Measurements from ENCODE around the gene ZBTB5.
A peak's percentile ranks its signal among the peaks of the same experiment; 100 is the strongest.

ZBTB5 gene

DNA sequence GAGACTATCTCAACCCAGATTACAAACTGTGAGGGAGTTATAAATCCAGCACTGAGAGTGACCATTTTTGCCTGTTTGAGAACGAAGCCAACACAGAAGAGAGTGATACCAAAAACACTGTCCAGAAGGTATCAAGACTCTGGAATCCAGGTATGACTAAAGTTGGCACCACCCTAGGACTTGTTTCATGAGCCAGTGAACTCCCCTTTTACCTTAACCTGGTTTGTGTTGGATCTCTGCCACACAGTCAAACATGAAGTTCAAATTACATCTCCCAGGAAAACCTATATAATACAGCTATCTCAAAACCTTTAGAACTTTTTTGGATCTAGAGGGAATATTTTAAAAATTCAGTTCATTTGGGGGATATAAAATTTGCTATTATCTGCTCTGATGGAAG is 11.4 kb downstream of the ZBTB5 start:
- H3K4me3 ChIP-seq (ENCODE audit: low read depth, low read length), result no peak overlapping the region
- no peak for DNase-seq
- no peaks in the 10 kb centered on the region; the same call in 1 of the 2 replicates for H3K36me3 ChIP-seq
- no peaks in the 10 kb centered on the region for H3K9me3 ChIP-seq
- peaks cover 8% of the 10 kb centered on the region for H3K4me1 ChIP-seq
- no peaks in the 10 kb centered on the region; the same call in 1 of the 2 replicates for H3K27me3 ChIP-seq
- TF ChIP-seq, protein P1, sequence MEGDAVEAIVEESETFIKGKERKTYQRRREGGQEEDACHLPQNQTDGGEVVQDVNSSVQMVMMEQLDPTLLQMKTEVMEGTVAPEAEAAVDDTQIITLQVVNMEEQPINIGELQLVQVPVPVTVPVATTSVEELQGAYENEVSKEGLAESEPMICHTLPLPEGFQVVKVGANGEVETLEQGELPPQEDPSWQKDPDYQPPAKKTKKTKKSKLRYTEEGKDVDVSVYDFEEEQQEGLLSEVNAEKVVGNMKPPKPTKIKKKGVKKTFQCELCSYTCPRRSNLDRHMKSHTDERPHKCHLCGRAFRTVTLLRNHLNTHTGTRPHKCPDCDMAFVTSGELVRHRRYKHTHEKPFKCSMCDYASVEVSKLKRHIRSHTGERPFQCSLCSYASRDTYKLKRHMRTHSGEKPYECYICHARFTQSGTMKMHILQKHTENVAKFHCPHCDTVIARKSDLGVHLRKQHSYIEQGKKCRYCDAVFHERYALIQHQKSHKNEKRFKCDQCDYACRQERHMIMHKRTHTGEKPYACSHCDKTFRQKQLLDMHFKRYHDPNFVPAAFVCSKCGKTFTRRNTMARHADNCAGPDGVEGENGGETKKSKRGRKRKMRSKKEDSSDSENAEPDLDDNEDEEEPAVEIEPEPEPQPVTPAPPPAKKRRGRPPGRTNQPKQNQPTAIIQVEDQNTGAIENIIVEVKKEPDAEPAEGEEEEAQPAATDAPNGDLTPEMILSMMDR (IDR thresholded peaks at IDR 0.05; ENCODE audit: low read depth, low read length), result no peak

DNA sequence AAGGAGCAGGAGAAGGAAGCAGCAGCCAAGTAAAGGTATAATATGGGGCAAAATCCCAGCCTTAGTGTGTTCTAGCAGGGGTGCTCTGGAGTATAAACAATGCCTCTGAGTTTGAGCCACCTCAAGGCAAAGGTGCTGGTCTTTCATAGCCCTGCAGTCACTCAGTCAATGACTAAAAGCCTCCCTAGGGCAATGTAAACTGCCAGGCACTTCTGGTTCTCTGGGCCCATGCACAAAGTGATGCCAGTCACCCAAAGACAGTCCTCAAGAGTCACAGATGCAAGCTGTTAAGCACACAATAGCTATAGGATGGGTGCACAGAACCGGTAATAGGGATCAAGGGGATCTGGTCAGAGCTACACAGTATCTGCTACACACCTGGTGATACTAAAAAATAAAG is 12.6 kb downstream of the ZBTB5 start:
- DNase-seq, result no peak
- Histone ChIP-seq H3K9me3 (no peaks in the 10 kb centered on the region), H3K4me1 (peaks cover 8% of the 10 kb centered on the region), H3K27me3 (no peaks in the 10 kb centered on the region; the same call in 1 of the 2 replicates), H3K4me3 (ENCODE audit: low read depth, low read length) (no peak overlapping the region), H3K36me3 (peaks cover 8% of the 10 kb centered on the region)
- TF ChIP-seq, protein P1 (IDR thresholded peaks at IDR 0.05; ENCODE audit: low read depth, low read length), result no peak

DNA sequence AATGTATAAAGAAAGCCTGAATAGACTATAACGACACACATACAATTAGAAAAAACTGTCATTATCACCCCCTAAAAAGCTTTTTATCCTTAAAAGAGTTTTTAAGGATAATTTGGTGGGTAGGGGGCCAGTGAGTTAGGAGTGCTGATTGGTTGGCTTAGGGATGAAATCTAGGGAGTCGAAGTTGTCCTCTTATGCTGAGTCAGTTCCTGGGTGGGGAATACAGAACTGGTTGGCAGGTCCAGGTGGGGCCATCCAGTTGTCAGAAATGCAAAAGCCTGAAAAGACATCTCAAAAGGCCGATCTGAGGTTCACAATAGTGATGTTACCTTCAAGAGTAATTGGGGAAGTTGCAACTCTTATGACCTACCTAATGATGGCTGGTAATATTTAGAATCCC is 13.6 kb downstream of the ZBTB5 start:
- TF ChIP-seq, protein P1 (IDR thresholded peaks at IDR 0.05; ENCODE audit: low read depth, low read length), result no peak
- no peak for DNase-seq
- peaks cover 13% of the 10 kb centered on the region for H3K4me1 ChIP-seq

DNA sequence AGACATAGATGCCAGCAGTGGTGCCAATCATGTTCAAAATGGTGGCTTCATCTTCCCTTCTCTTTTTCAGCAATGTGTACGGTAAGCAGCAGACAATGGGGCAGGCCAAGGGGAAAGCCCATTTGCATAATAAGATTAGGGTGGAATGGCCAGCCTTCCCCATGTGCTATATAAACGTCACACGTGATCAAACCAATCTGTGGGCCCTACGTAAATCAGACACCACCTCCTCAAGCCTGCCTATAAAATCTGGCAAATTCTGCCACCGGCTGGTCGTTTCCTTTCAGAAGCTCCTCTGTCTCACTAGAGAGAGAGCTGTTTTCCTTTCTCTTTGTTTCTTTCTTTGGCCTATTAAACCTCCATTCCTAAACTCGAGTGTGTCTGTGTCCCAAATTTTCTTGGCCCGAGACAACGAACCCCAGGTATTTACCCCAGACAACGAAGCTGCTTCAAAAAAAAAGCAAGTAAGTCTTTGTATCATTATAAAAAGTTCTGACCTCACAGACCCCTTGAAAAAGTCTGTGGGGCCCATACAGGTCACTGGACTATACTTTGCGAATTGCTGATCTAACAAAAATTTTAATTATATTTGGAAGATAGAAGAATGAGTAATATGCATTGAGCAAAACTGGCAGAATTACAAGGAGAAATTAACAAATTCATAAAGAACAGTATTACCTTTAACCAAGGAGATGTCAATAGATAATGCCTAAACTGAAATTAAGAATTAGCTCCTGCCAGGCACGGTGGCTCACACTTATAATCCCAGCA is 15.2 kb downstream of the ZBTB5 start:
- Histone ChIP-seq H3K36me3 (peaks cover 8% of the 10 kb centered on the region), H3K4me1 (peaks cover 15% of the 10 kb centered on the region)
- TF ChIP-seq, protein P1 (IDR thresholded peaks at IDR 0.05; ENCODE audit: low read depth, low read length), result peak; percentile 48

More for the DNA sequence above, 13.6 kb downstream of the ZBTB5 start:
- Histone ChIP-seq H3K27me3 (no peaks in the 10 kb centered on the region; the same call in 1 of the 2 replicates), H3K9me3 (no peaks in the 10 kb centered on the region), H3K4me3 (ENCODE audit: low read depth, low read length) (no peak overlapping the region), H3K36me3 (peaks cover 8% of the 10 kb centered on the region)

DNA sequence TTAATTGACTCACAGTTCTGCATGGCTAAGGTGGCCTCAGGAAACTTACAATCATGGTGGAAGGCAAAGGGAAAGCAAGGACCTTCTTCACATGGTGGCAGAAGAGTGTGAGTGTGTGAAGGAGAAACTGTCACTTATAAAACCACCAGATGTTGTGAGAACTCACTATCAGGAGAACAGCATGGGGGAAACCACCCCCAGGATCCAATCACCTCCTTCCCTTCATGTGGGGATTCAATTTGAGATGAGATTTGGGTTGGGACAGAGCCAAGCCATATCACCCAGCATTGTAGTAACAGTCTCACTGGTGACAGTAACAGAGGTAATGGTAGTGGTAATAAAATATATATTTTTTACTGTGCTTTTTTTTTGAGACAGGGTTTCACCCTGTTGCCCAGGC is 18.1 kb downstream of the ZBTB5 start:
- TF ChIP-seq, protein P1 (IDR thresholded peaks at IDR 0.05; ENCODE audit: low read depth, low read length), result no peak
- no peak overlapping the region for H3K4me3 ChIP-seq (ENCODE audit: low read depth, low read length)
- peaks cover 16% of the 10 kb centered on the region for H3K36me3 ChIP-seq
- H3K9me3 ChIP-seq, result no peaks in the 10 kb centered on the region
- no peak for DNase-seq
- H3K4me1 ChIP-seq, result peaks cover 10% of the 10 kb centered on the region
- H3K27me3 ChIP-seq, result no peaks in the 10 kb centered on the region

More for the DNA sequence above, 15.2 kb downstream of the ZBTB5 start:
- H3K27me3 ChIP-seq, result no peaks in the 10 kb centered on the region; the same call in 1 of the 2 replicates
- peak overlapping the region; percentile 38 for H3K4me3 ChIP-seq (ENCODE audit: low read depth, low read length)
- no peaks in the 10 kb centered on the region for H3K9me3 ChIP-seq
- DNase-seq, result peak; percentile 86

DNA sequence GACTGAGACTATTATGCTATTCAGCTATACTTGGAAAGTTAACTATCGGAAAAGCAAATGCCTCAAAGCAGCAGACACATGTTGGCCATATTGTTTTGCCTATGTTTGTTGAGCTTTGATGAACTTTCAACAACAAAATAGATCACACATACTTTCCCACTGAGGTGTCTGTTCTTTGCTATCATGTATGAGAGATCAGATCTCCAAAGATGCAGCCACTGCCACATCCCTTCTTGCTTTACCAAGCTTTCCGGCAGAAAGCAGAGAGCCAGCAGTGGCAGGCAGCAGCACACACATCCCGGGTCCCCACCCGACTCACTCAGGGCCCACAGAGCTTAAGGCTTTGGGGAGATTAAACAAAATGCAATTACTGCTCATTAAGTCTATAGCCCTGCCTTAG is 18.8 kb downstream of the ZBTB5 start:
- Histone ChIP-seq H3K36me3 (peaks cover 23% of the 10 kb centered on the region), H3K9me3 (no peaks in the 10 kb centered on the region), H3K4me1 (peaks cover 7% of the 10 kb centered on the region; the same call in 1 of the 2 replicates), H3K27me3 (no peaks in the 10 kb centered on the region), H3K4me3 (ENCODE audit: low read depth, low read length) (no peak overlapping the region)
- TF ChIP-seq, protein P1 (IDR thresholded peaks at IDR 0.05; ENCODE audit: low read depth, low read length), result no peak
- no peak for DNase-seq
